ENCODE data around the gene CDK5R2. TPM values are rescaled to one million over a fixed set of nuclear protein-coding genes. Genes with fewer than 3 reads are reported as not detected.

The CDK5R2 gene
- total and polyA plus RNA-seq, 2 experiments from 2014 or later = not detected

GRCh38 chr2:218995972-218996711 is 36.7 kb downstream of the CDK5R2 start:
- Histone ChIP-seq H3K4me3 (peak overlapping the region; percentile 52), H3K9me3 (ENCODE audit: low read depth) (no peaks in the 10 kb centered on the region), H2AFZ (peak overlapping the region; percentile 72), H3F3A (ENCODE audit: insufficient read depth) (no peaks in the 10 kb centered on the region), H3K9ac (peak overlapping the region; percentile 22; the same call in 1 of the 2 replicates), H3K36me3 (ENCODE audit: low read depth) (no peaks in the 10 kb centered on the region), H3K4me1 (ENCODE audit: insufficient read depth) (no peaks in the 10 kb centered on the region), H3K27ac (no peak overlapping the region), H3K79me2 (ENCODE audit: insufficient read depth) (no peaks in the 10 kb centered on the region), H3K9me2 (ENCODE audit: insufficient read depth) (no peaks in the 10 kb centered on the region), H3K4me2 (ENCODE audit: unreplicated experiment) (peak overlapping the region; percentile 39), H3K27me3 (replicated peaks; ENCODE audit: insufficient read depth) (peaks cover 61% of the 10 kb centered on the region), H4K20me1 (ENCODE audit: insufficient read depth) (no peaks in the 10 kb centered on the region)
- DNase-seq = peak; percentile 96
- 4 to 8% methylated on average over 27 to 43 of the region's 43 CpGs for WGBS, 2 experiments (ENCODE audit: low coverage in 1 of 2, low lambda C conversion rate in 2 of 2, missing lambda C conversion rate in 2 of 2)
- TF ChIP-seq EZH2phosphoT487 (IDR thresholded peaks at IDR 0.05; ENCODE audit: insufficient read depth, low read depth) (no peak), EZH2 (IDR thresholded peaks at IDR 0.05; ENCODE audit: insufficient read depth, poor library complexity, severe bottlenecking) (no peak)
- in situ Hi-C loops (cut with MboI) = no loop called here

GRCh38 chr2:218996937-218997336 is 37.5 kb downstream of the CDK5R2 start:
- TF ChIP-seq EZH2 (IDR thresholded peaks at IDR 0.05; ENCODE audit: insufficient read depth, poor library complexity, severe bottlenecking) (no peak), EZH2phosphoT487 (IDR thresholded peaks at IDR 0.05; ENCODE audit: insufficient read depth, low read depth) (no peak)
- Histone ChIP-seq H3K27me3 (replicated peaks; ENCODE audit: insufficient read depth) (peaks cover 59% of the 10 kb centered on the region), H2AFZ (no peak overlapping the region), H3F3A (ENCODE audit: insufficient read depth) (no peaks in the 10 kb centered on the region), H3K9me2 (ENCODE audit: insufficient read depth) (no peaks in the 10 kb centered on the region), H3K27ac (no peak overlapping the region), H3K79me2 (ENCODE audit: insufficient read depth) (no peaks in the 10 kb centered on the region), H3K4me2 (ENCODE audit: unreplicated experiment) (no peak overlapping the region), H3K9ac (no peak overlapping the region), H3K4me3 (no peak overlapping the region), H3K9me3 (ENCODE audit: low read depth) (no peaks in the 10 kb centered on the region), H4K20me1 (ENCODE audit: insufficient read depth) (no peaks in the 10 kb centered on the region), H3K4me1 (ENCODE audit: insufficient read depth) (no peaks in the 10 kb centered on the region), H3K36me3 (ENCODE audit: low read depth) (no peaks in the 10 kb centered on the region)
- no peak for DNase-seq
- 54 to 100% methylated on average over 1 to 4 of the region's 4 CpGs for WGBS, 2 experiments (ENCODE audit: low coverage in 1 of 2, low lambda C conversion rate in 2 of 2, missing lambda C conversion rate in 2 of 2)
- in situ Hi-C loops (cut with MboI) = no loop called here

GRCh38 chr2:218997731-218998130 is 38.3 kb downstream of the CDK5R2 start:
- in situ Hi-C loops (cut with MboI) = no loop called here

GRCh38 chr2:218998414-218999002 is 39.0 kb downstream of the CDK5R2 start:
- H3K4me3 ChIP-seq = no peak overlapping the region
- H3K4me2 ChIP-seq (ENCODE audit: unreplicated experiment) = no peak overlapping the region
- no peaks in the 10 kb centered on the region for H3K9me2 ChIP-seq (ENCODE audit: insufficient read depth)
- H3K9ac ChIP-seq = no peak overlapping the region
- H3K27ac ChIP-seq = no peak overlapping the region
- TF ChIP-seq EZH2phosphoT487 (IDR thresholded peaks at IDR 0.05; ENCODE audit: insufficient read depth, low read depth) = no peak
- no peak for TF ChIP-seq EZH2 (IDR thresholded peaks at IDR 0.05; ENCODE audit: insufficient read depth, poor library complexity, severe bottlenecking)
- H3K9me3 ChIP-seq (ENCODE audit: low read depth) = no peaks in the 10 kb centered on the region
- peaks cover 61% of the 10 kb centered on the region for H3K27me3 ChIP-seq (replicated peaks; ENCODE audit: insufficient read depth)
- no peaks in the 10 kb centered on the region for H3K4me1 ChIP-seq (ENCODE audit: insufficient read depth)
- H3F3A ChIP-seq (ENCODE audit: insufficient read depth) = no peaks in the 10 kb centered on the region
- DNase-seq = no peak
- in situ Hi-C loops (cut with MboI) = no loop called here
- WGBS, 2 experiments (ENCODE audit: low coverage in 1 of 2, low lambda C conversion rate in 2 of 2, missing lambda C conversion rate in 2 of 2) = 76% methylated on average over 12 of the region's 12 CpGs
- H3K36me3 ChIP-seq (ENCODE audit: low read depth) = no peaks in the 10 kb centered on the region
- no peaks in the 10 kb centered on the region for H3K79me2 ChIP-seq (ENCODE audit: insufficient read depth)
- no peak overlapping the region for H2AFZ ChIP-seq
- H4K20me1 ChIP-seq (ENCODE audit: insufficient read depth) = no peaks in the 10 kb centered on the region

More at GRCh38 chr2:218997731-218998130, 38.3 kb downstream of the CDK5R2 start:
- Histone ChIP-seq H3F3A (ENCODE audit: insufficient read depth) (no peaks in the 10 kb centered on the region), H3K9me3 (ENCODE audit: low read depth) (no peaks in the 10 kb centered on the region), H3K27me3 (replicated peaks; ENCODE audit: insufficient read depth) (peaks cover 59% of the 10 kb centered on the region), H2AFZ (no peak overlapping the region), H3K4me3 (no peak overlapping the region), H3K36me3 (ENCODE audit: low read depth) (no peaks in the 10 kb centered on the region), H3K4me2 (ENCODE audit: unreplicated experiment) (no peak overlapping the region), H3K9me2 (ENCODE audit: insufficient read depth) (no peaks in the 10 kb centered on the region), H4K20me1 (ENCODE audit: insufficient read depth) (no peaks in the 10 kb centered on the region), H3K79me2 (ENCODE audit: insufficient read depth) (no peaks in the 10 kb centered on the region), H3K27ac (no peak overlapping the region), H3K9ac (no peak overlapping the region), H3K4me1 (ENCODE audit: insufficient read depth) (no peaks in the 10 kb centered on the region)
- DNase-seq = no peak
- TF ChIP-seq EZH2phosphoT487 (IDR thresholded peaks at IDR 0.05; ENCODE audit: insufficient read depth, low read depth) (no peak), EZH2 (IDR thresholded peaks at IDR 0.05; ENCODE audit: insufficient read depth, poor library complexity, severe bottlenecking) (no peak)
- WGBS, 2 experiments (ENCODE audit: low coverage in 1 of 2, low lambda C conversion rate in 2 of 2, missing lambda C conversion rate in 2 of 2) = 17 to 38% methylated on average over 1 to 2 of the region's 2 CpGs

Measured in GM23248 (cell line).